ENCODE data around the gene C6orf120.

C6orf120 gene

GRCh38 chr6:169726963-169727362, 25.0 kb downstream of the C6orf120 start:
- no peaks in the 10 kb centered on the region for H3K36me3 ChIP-seq (ENCODE audit: insufficient read depth, low read length)

GRCh38 chr6:169729961-169730360, 28.0 kb downstream of the C6orf120 start:
- no peak overlapping the region for H3K27ac ChIP-seq (ENCODE audit: low read depth, low read length)
- H3K4me1 ChIP-seq (ENCODE audit: insufficient read depth, low read length) = peaks cover 5% of the 10 kb centered on the region
- no peak overlapping the region for H3K9ac ChIP-seq (ENCODE audit: low read length)
- H3K36me3 ChIP-seq (ENCODE audit: insufficient read depth, low read length) = no peaks in the 10 kb centered on the region
- no peak overlapping the region for H3K4me3 ChIP-seq (ENCODE audit: low read depth in 1 of 2, low read length in 2 of 2)
- H3K9me3 ChIP-seq (ENCODE audit: low read length) = no peaks in the 10 kb centered on the region
- no peaks in the 10 kb centered on the region for H3K27me3 ChIP-seq (ENCODE audit: control insufficient read depth in 1 of 2, insufficient read depth in 2 of 2, low read length in 2 of 2)

More at GRCh38 chr6:169726963-169727362, 25.0 kb downstream of the C6orf120 start:
- Histone ChIP-seq H3K9ac (ENCODE audit: low read length) (no peak overlapping the region), H3K4me3 (ENCODE audit: low read depth in 1 of 2, low read length in 2 of 2) (no peak overlapping the region), H3K27ac (ENCODE audit: low read depth, low read length) (no peak overlapping the region), H3K9me3 (ENCODE audit: low read length) (no peaks in the 10 kb centered on the region), H3K4me1 (ENCODE audit: insufficient read depth, low read length) (peaks cover 11% of the 10 kb centered on the region), H3K27me3 (ENCODE audit: control insufficient read depth in 1 of 2, insufficient read depth in 2 of 2, low read length in 2 of 2) (no peaks in the 10 kb centered on the region)

- Histone ChIP-seq H3K27ac (ENCODE audit: low read depth, low read length) (no peak overlapping the region), H3K9ac (ENCODE audit: low read length) (no peak overlapping the region)
Measured at GRCh38 chr6:169738204-169738975, 36.5 kb downstream of the C6orf120 start.

GRCh38 chr6:169738976-169739529, 37.1 kb downstream of the C6orf120 start:
- no peaks in the 10 kb centered on the region for H3K9me3 ChIP-seq (ENCODE audit: low read length)
- no peak overlapping the region for H3K27ac ChIP-seq (ENCODE audit: low read depth, low read length)
- no peaks in the 10 kb centered on the region for H3K27me3 ChIP-seq (ENCODE audit: control insufficient read depth in 1 of 2, insufficient read depth in 2 of 2, low read length in 2 of 2)
- H3K4me1 ChIP-seq (ENCODE audit: insufficient read depth, low read length) = no peaks in the 10 kb centered on the region
- no peak overlapping the region for H3K9ac ChIP-seq (ENCODE audit: low read length)
- no peaks in the 10 kb centered on the region for H3K36me3 ChIP-seq (ENCODE audit: insufficient read depth, low read length)
- no peak overlapping the region for H3K4me3 ChIP-seq (ENCODE audit: low read depth in 1 of 2, low read length in 2 of 2)

More at GRCh38 chr6:169738204-169738975, 36.5 kb downstream of the C6orf120 start:
- H3K9me3 ChIP-seq (ENCODE audit: low read length) = no peaks in the 10 kb centered on the region
- H3K27me3 ChIP-seq (ENCODE audit: control insufficient read depth in 1 of 2, insufficient read depth in 2 of 2, low read length in 2 of 2) = no peaks in the 10 kb centered on the region
- H3K36me3 ChIP-seq (ENCODE audit: insufficient read depth, low read length) = no peaks in the 10 kb centered on the region
- no peak overlapping the region for H3K4me3 ChIP-seq (ENCODE audit: low read depth in 1 of 2, low read length in 2 of 2)
- H3K4me1 ChIP-seq (ENCODE audit: insufficient read depth, low read length) = no peaks in the 10 kb centered on the region

GRCh38 chr6:169741344-169741743, 39.4 kb downstream of the C6orf120 start:
- Histone ChIP-seq H3K27ac (ENCODE audit: low read depth, low read length) (no peak overlapping the region), H3K4me1 (ENCODE audit: insufficient read depth, low read length) (no peaks in the 10 kb centered on the region), H3K9ac (ENCODE audit: low read length) (no peak overlapping the region), H3K27me3 (ENCODE audit: control insufficient read depth in 1 of 2, insufficient read depth in 2 of 2, low read length in 2 of 2) (no peaks in the 10 kb centered on the region), H3K9me3 (ENCODE audit: low read length) (no peaks in the 10 kb centered on the region), H3K4me3 (ENCODE audit: low read depth in 1 of 2, low read length in 2 of 2) (no peak overlapping the region), H3K36me3 (ENCODE audit: insufficient read depth, low read length) (no peaks in the 10 kb centered on the region)

GRCh38 chr6:169745405-169745804, 43.5 kb downstream of the C6orf120 start:
- Histone ChIP-seq H3K36me3 (ENCODE audit: insufficient read depth, low read length) (no peaks in the 10 kb centered on the region), H3K9me3 (ENCODE audit: low read length) (no peaks in the 10 kb centered on the region), H3K27ac (ENCODE audit: low read depth, low read length) (no peak overlapping the region), H3K4me1 (ENCODE audit: insufficient read depth, low read length) (peaks cover 8% of the 10 kb centered on the region), H3K27me3 (ENCODE audit: control insufficient read depth in 1 of 2, insufficient read depth in 2 of 2, low read length in 2 of 2) (no peaks in the 10 kb centered on the region), H3K4me3 (ENCODE audit: low read depth in 1 of 2, low read length in 2 of 2) (no peak overlapping the region), H3K9ac (ENCODE audit: low read length) (no peak overlapping the region)

- H3K9me3 ChIP-seq (ENCODE audit: low read length) = no peaks in the 10 kb centered on the region
- H3K27ac ChIP-seq (ENCODE audit: low read depth, low read length) = no peak overlapping the region
- peaks cover 14% of the 10 kb centered on the region for H3K4me1 ChIP-seq (ENCODE audit: insufficient read depth, low read length)
- no peaks in the 10 kb centered on the region for H3K36me3 ChIP-seq (ENCODE audit: insufficient read depth, low read length)
- no peaks in the 10 kb centered on the region for H3K27me3 ChIP-seq (ENCODE audit: control insufficient read depth in 1 of 2, insufficient read depth in 2 of 2, low read length in 2 of 2)
- no peak overlapping the region for H3K4me3 ChIP-seq (ENCODE audit: low read depth in 1 of 2, low read length in 2 of 2)
- no peak overlapping the region for H3K9ac ChIP-seq (ENCODE audit: low read length)
Measured at GRCh38 chr6:169746556-169746955, 44.6 kb downstream of the C6orf120 start.

- no peaks in the 10 kb centered on the region for H3K27me3 ChIP-seq (ENCODE audit: control insufficient read depth in 1 of 2, insufficient read depth in 2 of 2, low read length in 2 of 2)
Measured at GRCh38 chr6:169751242-169752073, 49.5 kb downstream of the C6orf120 start, which contains the start of the genes DYNLT2 and ERMARD. TSS of gene DYNLT2 (minus strand) at chr6:169751572. CDS start at chr6:169751458, 114 bp downstream. TSS of gene ERMARD (plus strand) at chr6:169751622. CDS start at chr6:169751658, 36 bp downstream.

GRCh38 chr6:169752074-169752623, 50.2 kb downstream of the C6orf120 start:
- H3K9me3 ChIP-seq (ENCODE audit: low read length) = no peaks in the 10 kb centered on the region
- peaks cover 25% of the 10 kb centered on the region for H3K4me1 ChIP-seq (ENCODE audit: insufficient read depth, low read length)
- H3K4me3 ChIP-seq (ENCODE audit: low read depth in 1 of 2, low read length in 2 of 2) = peak overlapping the region; percentile 78 to 83
- no peaks in the 10 kb centered on the region for H3K36me3 ChIP-seq (ENCODE audit: insufficient read depth, low read length)
- H3K27me3 ChIP-seq (ENCODE audit: control insufficient read depth in 1 of 2, insufficient read depth in 2 of 2, low read length in 2 of 2) = no peaks in the 10 kb centered on the region
- peak overlapping the region; percentile 83 for H3K27ac ChIP-seq (ENCODE audit: low read depth, low read length)
- H3K9ac ChIP-seq (ENCODE audit: low read length) = peak overlapping the region; percentile 93

More at GRCh38 chr6:169751242-169752073, 49.5 kb downstream of the C6orf120 start, which contains the start of the genes DYNLT2 and ERMARD:
- H3K36me3 ChIP-seq (ENCODE audit: insufficient read depth, low read length) = no peaks in the 10 kb centered on the region
- peak within 1 kb of the TSS; percentile 83 for H3K27ac ChIP-seq (ENCODE audit: low read depth, low read length)
- peaks cover 25% of the 10 kb centered on the region for H3K4me1 ChIP-seq (ENCODE audit: insufficient read depth, low read length)
- H3K9me3 ChIP-seq (ENCODE audit: low read length) = no peaks in the 10 kb centered on the region
- H3K9ac ChIP-seq (ENCODE audit: low read length) = peak within 1 kb of the TSS; percentile 93
- peak within 1 kb of the TSS; percentile 78 to 83 for H3K4me3 ChIP-seq (ENCODE audit: low read depth in 1 of 2, low read length in 2 of 2)

Measured in muscle layer of colon (tissue), 2 donors.